GM21825 (cell line): Measurements from ENCODE around the gene TPST1.
"Not testable (repeated sequence)": the region's sequence is repeated elsewhere in the genome, so short reads cannot be mapped to it uniquely, and the experiment has no call there.

Source experiments
- ATAC-seq: cut with Tn5 transposase; IDR thresholded peaks from one replicate; pipeline ENCODE4 v1.9.1; 2021; ENCODE audit warnings: mild to moderate bottlenecking, moderate library complexity; ENCODE audit not compliant: unreplicated experiment

Gene TPST1

DNA sequence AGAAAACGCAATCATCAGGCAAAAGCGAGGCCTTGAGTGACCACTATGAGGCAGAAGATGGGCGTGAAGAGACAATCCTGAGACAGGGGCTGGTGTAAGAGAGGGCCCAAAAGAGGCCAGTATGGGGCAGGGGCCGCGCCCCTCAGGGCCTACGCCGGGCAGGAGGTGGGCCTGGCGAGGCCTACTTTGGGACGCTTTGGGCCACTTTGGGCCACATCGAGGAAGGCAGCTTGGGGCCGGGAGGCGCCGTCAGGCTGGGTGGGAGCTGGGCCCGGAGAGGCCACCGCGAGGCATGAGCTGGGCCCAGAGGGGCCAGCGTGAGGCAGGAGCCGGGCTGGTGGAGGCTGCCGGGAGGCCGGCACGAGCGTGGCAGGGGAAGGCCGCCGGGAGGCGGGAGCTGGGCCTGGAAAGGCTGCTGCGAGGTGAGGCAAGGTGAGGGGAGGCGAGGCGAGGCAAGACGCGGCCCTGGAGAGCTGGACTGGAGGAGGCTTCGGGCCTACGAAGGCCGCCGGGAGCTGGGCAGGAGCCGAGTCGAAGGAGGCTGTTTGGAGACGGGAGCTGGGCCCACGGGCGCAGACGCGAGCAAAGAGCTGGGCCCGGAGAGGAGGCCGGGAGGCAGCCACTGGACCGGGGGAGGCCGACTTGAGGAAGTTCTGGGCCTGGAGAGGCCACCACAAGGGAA is 171.3 kb downstream of the TPST1 start:
- ATAC-seq = no peak

DNA sequence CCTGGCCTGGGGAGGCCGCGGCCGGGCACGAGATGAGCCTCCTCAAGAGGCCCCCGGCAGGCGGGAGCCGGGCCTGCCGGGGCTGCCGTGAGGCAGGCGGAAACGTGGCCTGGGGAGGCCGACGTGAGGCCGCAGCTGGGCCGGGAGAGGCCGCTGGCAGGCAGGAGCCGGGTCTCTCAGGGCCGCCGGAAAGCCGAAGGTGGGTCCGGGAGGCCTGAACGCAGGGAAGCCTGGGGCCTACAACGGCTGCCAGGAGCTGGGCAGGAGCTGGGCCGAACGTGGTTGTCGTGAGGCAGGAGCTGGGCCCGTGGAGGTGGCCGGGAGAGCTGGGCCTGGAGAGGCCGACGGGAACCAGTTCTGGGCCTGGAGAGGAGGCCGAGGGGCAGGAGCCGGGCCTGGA is 171.9 kb downstream of the TPST1 start:
- no peak for ATAC-seq

DNA sequence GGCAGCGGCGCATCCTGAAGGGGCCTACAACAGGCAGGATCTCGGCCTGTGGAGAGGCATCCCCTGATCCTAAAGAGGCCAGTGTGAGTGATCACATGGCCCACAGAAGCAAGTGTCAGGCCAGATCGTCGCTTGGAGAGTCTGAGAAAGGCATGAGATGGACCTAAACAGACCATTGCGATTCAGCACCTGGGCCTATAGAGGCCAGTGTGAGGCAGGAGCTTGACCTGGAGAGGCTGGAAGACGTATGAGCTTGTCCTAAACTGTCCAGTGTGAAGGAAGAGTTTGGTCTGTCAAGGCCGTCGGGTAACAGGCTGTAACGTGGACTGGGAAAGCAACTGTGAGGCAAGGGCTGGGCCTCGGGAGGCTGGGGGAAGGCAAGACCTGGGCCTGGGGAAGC is 172.6 kb downstream of the TPST1 start:
- ATAC-seq = no peak

DNA sequence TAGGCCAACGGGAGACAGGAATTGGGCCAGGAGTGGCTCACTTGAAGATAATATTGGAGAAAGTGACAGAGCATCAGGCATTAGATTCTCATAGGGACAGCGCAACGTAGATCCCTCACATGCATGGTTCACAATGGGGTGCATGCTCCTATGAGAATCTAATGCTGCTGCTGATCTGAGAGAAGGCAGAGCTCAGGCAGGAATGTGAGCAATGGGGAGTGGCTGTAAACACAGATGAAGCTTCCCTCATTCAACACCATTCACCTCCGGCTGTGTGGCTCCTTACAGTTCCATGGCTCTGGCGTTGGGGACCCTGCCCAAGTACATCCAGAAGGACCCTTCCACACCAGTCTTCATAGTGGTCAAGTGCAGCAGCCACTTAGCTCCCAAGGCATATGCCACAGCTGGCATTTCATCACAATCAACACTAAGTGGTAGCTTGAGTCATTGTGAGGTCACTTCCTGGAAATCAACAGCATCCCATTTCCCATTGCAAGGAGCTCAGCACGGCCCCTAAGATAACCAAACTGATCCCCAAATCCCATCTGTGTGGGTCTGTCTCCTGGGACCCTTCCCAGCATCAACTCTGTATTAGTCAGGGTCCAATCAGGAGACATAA is 174.5 kb downstream of the TPST1 start:
- ATAC-seq = no peak

DNA sequence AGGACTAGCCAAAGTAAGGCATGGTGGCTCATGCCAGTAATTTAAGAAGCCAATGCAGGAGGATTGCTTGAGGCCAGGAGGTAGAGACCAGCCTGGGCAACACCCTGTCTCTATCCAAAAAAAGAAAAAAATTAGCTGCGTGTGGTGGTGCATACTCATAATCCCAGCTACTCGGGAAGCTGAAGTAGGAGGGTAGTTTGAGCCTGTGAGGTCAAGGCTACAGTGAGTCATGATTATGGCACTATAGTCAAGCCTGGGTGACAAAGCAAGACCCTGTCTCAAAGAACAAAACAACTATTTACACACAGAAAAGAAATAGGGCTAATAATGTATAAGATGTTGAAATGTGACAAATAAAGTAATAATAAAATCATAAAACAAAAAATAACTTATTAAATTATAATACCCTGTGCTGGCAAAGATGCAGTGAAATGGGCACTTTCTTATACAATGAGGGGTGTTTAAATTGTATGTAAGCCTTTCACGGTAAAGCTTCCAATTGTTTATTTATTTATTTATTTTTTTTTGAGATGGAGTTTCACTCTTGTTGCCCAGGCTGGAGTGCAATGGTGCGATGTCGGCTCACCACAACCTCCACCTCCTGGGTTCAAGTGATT is 175.2 kb downstream of the TPST1 start:
- no peak for ATAC-seq

DNA sequence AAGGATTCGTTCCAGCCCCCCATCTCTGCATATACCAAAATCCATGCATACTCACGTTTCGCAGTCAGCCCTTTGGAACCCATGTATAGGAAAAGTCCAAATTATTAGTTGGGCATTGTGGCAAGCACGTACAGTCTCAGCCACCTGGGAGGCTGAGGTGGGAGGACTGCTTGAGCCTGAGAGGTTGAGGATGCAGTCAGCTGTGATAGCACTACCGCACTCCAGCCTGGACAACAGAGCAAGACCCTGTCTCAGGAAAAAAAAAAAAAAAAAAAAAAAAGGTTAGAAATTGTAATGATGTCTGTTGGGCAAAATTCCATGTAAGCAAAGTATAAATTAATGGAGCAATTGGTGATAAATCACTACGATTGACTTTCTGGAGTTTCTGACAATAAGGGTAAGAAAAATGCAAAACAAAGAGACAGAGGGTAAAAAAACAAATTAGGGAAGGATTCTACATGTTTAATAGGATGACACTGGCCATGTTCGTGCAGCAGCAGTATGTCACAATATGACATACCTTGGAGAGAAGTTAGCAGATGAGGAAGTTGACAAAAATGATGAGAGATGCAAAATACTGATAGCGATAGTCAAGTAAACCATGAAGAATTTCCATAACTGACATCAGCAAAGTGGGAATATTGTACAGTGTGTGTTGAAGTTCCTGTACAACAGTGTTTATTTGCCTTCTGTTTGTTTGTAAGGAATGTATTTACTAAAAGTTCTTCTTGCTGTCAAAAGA is 177.2 kb downstream of the TPST1 start:
- not testable (repeated sequence) for ATAC-seq

DNA sequence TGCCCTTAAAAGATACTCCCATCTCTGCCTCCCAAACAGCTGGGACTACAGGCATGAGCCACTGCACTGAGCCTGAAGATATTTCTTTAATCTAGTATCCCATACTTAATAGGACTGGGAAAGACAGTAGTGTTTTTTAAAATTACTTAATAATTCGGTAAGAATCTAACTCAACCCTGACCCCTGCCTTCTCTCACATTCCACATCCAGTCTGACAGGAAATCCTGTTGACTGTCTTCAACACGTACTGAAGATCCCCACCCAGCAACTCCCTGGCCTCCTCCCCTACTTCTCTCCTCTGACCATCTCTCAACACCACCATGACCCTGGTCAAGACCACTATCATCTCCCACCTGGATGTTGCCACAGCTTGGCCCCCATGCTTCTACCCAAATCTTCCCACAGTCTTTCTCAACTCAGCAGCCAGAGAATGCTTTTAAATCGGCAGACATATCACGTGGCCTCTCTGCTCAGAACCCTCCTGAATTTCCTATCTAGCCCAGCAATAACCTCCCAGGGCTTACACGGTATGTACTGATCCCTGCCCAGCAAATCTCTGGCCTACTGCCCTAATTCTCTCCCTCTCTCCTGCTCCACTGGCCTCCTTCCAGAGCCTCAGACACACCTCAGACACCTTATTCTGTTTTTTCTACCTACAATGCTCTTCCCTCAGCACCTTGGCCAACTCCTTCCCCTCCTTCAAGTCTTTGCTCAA is 180.2 kb downstream of the TPST1 start:
- not testable (repeated sequence) for ATAC-seq

DNA sequence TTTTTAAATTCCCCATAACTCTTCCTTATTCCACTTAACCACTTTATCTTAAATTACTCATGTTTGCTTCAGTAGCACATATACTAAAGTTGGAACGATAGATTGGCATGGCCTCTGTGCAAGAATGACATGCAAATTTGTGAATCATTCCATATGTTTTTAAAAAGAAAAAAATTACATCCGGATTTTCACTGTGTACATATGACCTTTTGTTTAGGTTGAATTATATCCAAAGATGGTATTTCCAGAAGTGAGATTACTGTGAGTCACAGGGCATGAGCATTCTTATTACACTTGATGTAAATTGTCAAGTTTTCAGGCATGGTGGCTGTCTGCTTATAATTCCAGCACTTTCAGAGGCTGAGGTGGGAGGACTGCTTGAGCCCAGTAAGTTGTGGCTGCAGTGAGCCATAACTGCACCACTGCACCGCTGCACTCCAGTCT is 190.0 kb downstream of the TPST1 start:
- not testable (repeated sequence) for ATAC-seq

DNA sequence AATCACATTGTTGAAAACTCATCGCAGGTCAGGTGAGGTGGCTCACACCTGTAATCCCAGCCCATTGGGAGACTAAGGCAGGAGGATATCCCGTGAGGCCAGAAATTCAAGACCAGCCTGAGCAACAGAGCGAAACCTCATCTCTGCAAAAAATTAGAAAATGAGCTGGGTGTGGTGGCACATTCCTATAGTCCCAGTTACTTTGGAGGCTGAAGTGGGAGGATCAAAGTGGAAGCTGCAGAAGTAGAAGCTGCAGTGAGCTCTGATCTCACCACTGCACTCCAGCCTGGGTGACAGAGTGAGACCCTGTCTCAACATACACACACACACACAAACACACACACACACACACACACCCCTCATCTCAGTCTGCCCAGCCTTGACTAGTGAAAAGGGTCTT is 190.9 kb downstream of the TPST1 start:
- not testable (repeated sequence) for ATAC-seq

DNA sequence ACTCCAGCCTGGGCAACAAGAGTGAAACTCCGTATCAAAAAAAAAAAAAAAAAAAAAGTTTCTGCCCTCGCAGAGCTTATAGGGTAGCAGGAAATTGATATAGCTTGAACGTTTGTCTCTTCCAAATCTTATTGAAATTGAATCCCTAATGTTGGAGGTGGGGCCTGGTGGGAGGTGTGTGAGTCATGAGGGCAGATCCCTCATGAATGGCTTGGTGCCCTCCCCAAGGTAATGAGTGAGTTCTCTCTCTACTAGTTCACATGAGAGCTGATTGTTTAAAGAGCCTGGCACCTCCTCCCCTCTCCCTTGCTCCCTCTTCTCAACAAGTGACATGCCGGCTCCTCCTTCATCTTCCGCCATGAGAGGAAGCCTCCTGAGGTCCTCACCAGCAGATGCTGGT is 193.7 kb downstream of the TPST1 start:
- not testable (repeated sequence) for ATAC-seq

DNA sequence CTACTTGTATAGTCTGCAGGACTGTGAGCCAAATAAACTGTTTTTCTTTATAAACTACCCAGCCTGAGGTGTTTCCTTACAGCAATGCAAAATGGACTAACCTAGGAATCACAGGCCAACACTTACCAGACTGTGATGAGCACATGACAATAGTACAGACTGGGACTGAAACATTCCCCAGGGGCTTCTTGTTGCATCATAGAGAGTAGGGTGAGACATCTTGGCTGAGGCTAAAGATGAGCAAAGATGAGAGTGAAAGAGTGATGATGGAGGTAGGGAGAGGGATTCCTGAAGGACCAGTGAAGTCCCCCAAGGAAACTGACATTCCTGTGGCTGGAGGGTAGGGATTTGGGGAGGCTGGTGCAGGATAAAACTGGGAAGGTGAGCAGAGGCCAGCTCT is 194.4 kb downstream of the TPST1 start:
- no peak for ATAC-seq

DNA sequence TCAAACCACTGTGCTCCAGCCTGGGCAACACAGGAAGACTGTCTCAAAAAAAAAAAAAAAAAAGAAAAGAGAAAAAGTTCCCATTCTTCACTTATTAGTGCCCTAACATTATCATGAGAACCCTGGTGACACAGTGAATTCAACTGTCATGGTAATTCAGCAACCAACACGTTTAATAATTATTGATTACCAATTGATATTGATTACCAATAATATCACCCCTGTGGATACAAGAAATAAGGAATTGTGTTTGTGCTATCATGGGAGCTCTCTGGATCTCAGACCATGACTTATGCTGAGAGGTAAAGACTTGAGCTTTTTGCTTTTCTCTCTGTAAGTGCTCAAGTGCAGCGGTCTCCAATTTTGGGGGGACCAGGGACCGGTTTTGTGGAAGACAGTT is 195.3 kb downstream of the TPST1 start:
- ATAC-seq = no peak

DNA sequence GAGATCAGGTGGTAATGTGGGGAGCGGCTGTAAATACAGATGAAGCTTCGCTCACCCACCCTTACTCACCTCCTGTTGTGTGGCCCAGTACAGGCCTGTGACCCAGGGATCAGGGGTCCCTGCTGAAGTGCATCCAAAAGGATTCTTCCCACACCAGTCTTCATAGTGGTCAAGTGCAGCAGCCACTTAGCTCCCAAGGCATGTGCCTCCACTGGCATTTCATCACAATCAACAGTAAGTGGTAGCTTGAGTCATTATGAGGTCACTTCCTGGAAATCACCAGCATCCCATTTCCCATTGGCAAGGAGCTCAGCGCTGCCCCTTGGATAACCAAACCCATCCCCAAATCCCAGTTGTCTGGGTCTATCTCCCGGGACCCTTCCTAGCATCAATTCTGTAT is 196.0 kb downstream of the TPST1 start:
- ATAC-seq = not testable (repeated sequence)

DNA sequence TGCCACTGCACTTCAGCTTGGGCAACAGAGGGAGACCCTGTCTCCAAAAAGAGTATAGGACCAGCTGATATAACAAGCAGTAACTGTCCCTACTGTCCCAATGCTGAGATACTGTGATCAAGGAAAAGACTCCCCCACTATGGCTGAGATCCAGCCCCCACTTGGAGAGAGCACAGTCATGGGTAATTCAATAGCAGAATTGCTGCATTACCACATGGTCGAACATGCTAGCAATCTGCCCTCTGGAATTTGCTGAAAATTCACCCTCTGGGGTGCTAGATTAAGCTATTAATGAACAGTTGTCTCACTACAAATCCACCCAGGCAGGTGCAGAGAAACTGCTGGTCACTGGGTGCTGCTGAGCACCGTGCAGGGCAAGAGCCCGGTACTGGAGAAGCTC is 196.8 kb downstream of the TPST1 start:
- not testable (repeated sequence) for ATAC-seq

DNA sequence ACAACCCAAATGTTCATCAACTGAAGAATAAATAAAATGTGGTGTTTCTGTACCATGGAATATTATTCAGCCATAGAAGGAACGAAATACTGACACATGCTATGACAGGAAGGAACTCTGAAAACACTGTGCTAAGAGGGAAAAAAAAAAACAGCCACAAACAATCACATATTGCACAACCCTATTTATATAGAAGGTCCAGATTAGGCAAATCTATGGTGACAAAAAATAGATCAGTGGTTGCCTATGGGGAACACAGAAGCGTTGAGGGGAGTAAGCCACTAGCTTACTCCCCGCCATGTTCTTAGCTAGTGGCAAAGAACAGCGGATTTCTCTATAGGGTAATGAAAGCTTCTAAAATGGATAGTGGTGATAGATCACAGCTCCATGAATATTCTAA is 198.4 kb downstream of the TPST1 start:
- no peak for ATAC-seq

DNA sequence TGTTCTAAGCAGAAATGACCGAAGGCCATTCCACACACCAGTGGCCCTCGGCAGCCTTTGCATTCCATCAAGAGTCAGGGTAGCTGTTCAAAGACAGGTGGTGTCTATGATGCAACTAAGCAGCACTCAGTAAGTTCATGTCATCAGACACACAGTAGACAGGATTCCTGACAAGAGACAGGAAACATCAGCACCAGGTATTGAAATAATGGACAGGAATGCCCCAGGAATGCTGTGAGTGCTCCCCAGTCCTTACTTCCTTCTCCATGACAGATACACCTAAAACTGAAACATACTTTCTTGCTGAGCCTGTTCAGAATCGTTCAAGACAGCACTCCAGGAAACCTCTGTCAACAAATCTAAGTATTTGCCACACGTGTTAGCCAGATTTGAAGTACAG is 204.4 kb downstream of the TPST1 start:
- no peak for ATAC-seq
